Measurements from ENCODE around the gene KRTAP4-2.

DNA sequence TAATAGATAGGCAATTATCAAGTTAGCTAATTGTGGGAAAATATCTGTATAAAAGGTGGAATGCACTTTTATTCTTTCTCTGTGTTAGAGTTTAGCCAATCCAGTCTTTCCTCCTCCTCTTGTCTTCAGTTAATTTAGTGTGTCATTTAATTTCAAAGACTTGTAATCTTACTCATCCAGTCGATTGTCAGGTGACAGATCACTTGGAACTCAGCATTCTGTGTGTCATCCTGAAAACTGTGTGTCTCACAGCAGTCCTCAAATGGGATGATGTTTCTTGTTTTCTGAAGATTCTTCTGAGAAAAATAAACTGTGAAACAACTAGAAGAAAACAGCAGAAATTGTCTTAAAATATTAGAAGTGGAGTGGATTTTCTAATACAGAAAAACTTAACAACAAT lies 7.0 kb upstream of the KRTAP4-2 start:
- no peak for TF ChIP-seq POLR2A (IDR thresholded peaks at IDR 0.05)
- TF ChIP-seq CTCF (IDR thresholded peaks at IDR 0.05): no peak

All from heart left ventricle (tissue), 13 donors.